ENCODE data around the gene GSDME. TPM values are rescaled to one million over a fixed set of nuclear protein-coding genes. Genes with fewer than 3 reads are reported as not detected.

Gene GSDME
- total RNA-seq, 2 donors from 2014 or later: 0.50 to 1.6 TPM

- no peak for ATAC-seq (replicated peaks)
- H3K36me3 Mint-ChIP-seq (ENCODE audit: low read depth): no peaks in the 10 kb centered on the region
- peaks cover 58% of the 10 kb centered on the region for H3K27me3 Mint-ChIP-seq
- no peak overlapping the region for H3K4me3 Mint-ChIP-seq
- H3K9me3 Mint-ChIP-seq: no peaks in the 10 kb centered on the region
- H3K4me1 Mint-ChIP-seq: no peaks in the 10 kb centered on the region
- H3K27ac Mint-ChIP-seq: no peak overlapping the region
These were observed 5.5 kb upstream of the GSDME start for GRCh38 chr7:24762771-24763170.

GRCh38 chr7:24760968-24761367, 3.7 kb upstream of the GSDME start:
- Mint-ChIP-seq H3K4me1 (peaks cover 8% of the 10 kb centered on the region), H3K36me3 (ENCODE audit: low read depth) (no peaks in the 10 kb centered on the region), H3K27ac (no peak overlapping the region), H3K27me3 (peaks cover 55% of the 10 kb centered on the region), H3K9me3 (no peaks in the 10 kb centered on the region), H3K4me3 (no peak overlapping the region)
- ATAC-seq (replicated peaks): no peak

- Mint-ChIP-seq H3K9me3 (peaks cover 5% of the 10 kb centered on the region), H3K4me1 (peaks cover 22% of the 10 kb centered on the region), H3K27me3 (peaks cover 57% of the 10 kb centered on the region), H3K27ac (peak overlapping the region; percentile 76), H3K36me3 (ENCODE audit: low read depth) (no peaks in the 10 kb centered on the region), H3K4me3 (peak overlapping the region; percentile 76)
- peak; percentile 11 for ATAC-seq (replicated peaks)
These were observed 515 bp downstream of the GSDME start for GRCh38 chr7:24756545-24757352.

- ATAC-seq (replicated peaks): peak; percentile 84
- H3K27ac Mint-ChIP-seq: peak overlapping the region; percentile 76
- H3K36me3 Mint-ChIP-seq (ENCODE audit: low read depth): no peaks in the 10 kb centered on the region
These were observed 1.5 kb downstream of the GSDME start for GRCh38 chr7:24755541-24756407.

GRCh38 chr7:24754906-24755506, 2.3 kb downstream of the GSDME start:
- no peak for ATAC-seq (replicated peaks)
- Mint-ChIP-seq H3K4me3 (peak overlapping the region; percentile 76), H3K27ac (peak overlapping the region; percentile 76), H3K36me3 (ENCODE audit: low read depth) (no peaks in the 10 kb centered on the region), H3K4me1 (peaks cover 22% of the 10 kb centered on the region), H3K9me3 (peaks cover 5% of the 10 kb centered on the region), H3K27me3 (peaks cover 41% of the 10 kb centered on the region)

More at GRCh38 chr7:24755541-24756407, 1.5 kb downstream of the GSDME start:
- H3K27me3 Mint-ChIP-seq: peaks cover 48% of the 10 kb centered on the region
- peaks cover 22% of the 10 kb centered on the region for H3K4me1 Mint-ChIP-seq
- H3K4me3 Mint-ChIP-seq: peak overlapping the region; percentile 76
- H3K9me3 Mint-ChIP-seq: peaks cover 5% of the 10 kb centered on the region

- H3K36me3 Mint-ChIP-seq (ENCODE audit: low read depth): no peaks in the 10 kb centered on the region
- no peak for ATAC-seq (replicated peaks)
- peaks cover 22% of the 10 kb centered on the region for H3K4me1 Mint-ChIP-seq
- peaks cover 27% of the 10 kb centered on the region for H3K27me3 Mint-ChIP-seq
- H3K4me3 Mint-ChIP-seq: no peak overlapping the region
- no peak overlapping the region for H3K27ac Mint-ChIP-seq
- H3K9me3 Mint-ChIP-seq: peaks cover 5% of the 10 kb centered on the region
These were observed 5.0 kb downstream of the GSDME start for GRCh38 chr7:24752073-24752800.

GRCh38 chr7:24751484-24751883, 5.8 kb downstream of the GSDME start:
- H3K27me3 Mint-ChIP-seq: peaks cover 27% of the 10 kb centered on the region
- no peaks in the 10 kb centered on the region for H3K36me3 Mint-ChIP-seq (ENCODE audit: low read depth)
- peaks cover 5% of the 10 kb centered on the region for H3K9me3 Mint-ChIP-seq
- no peak overlapping the region for H3K27ac Mint-ChIP-seq
- H3K4me3 Mint-ChIP-seq: no peak overlapping the region
- H3K4me1 Mint-ChIP-seq: peaks cover 19% of the 10 kb centered on the region
- ATAC-seq (replicated peaks): no peak

GRCh38 chr7:24750441-24751055, 6.7 kb downstream of the GSDME start:
- Mint-ChIP-seq H3K9me3 (peaks cover 5% of the 10 kb centered on the region), H3K27me3 (peaks cover 26% of the 10 kb centered on the region), H3K36me3 (ENCODE audit: low read depth) (no peaks in the 10 kb centered on the region), H3K4me3 (no peak overlapping the region), H3K4me1 (peaks cover 9% of the 10 kb centered on the region), H3K27ac (no peak overlapping the region)
- no peak for ATAC-seq (replicated peaks)

GRCh38 chr7:24748521-24748920, 8.7 kb downstream of the GSDME start:
- ATAC-seq (replicated peaks): no peak
- Mint-ChIP-seq H3K9me3 (no peaks in the 10 kb centered on the region), H3K27me3 (peaks cover 22% of the 10 kb centered on the region), H3K36me3 (ENCODE audit: low read depth) (no peaks in the 10 kb centered on the region), H3K27ac (no peak overlapping the region), H3K4me3 (no peak overlapping the region), H3K4me1 (no peaks in the 10 kb centered on the region)

GRCh38 chr7:24745355-24745754, 11.9 kb downstream of the GSDME start:
- Mint-ChIP-seq H3K36me3 (ENCODE audit: low read depth) (no peaks in the 10 kb centered on the region), H3K27ac (no peak overlapping the region), H3K4me3 (no peak overlapping the region), H3K4me1 (no peaks in the 10 kb centered on the region), H3K9me3 (no peaks in the 10 kb centered on the region), H3K27me3 (peaks cover 14% of the 10 kb centered on the region)
- ATAC-seq (replicated peaks): no peak

- no peaks in the 10 kb centered on the region for H3K4me1 Mint-ChIP-seq
- peaks cover 10% of the 10 kb centered on the region for H3K27me3 Mint-ChIP-seq
- H3K27ac Mint-ChIP-seq: no peak overlapping the region
- no peaks in the 10 kb centered on the region for H3K9me3 Mint-ChIP-seq
- H3K4me3 Mint-ChIP-seq: no peak overlapping the region
- ATAC-seq (replicated peaks): no peak
- H3K36me3 Mint-ChIP-seq (ENCODE audit: low read depth): no peaks in the 10 kb centered on the region
These were observed 13.8 kb downstream of the GSDME start for GRCh38 chr7:24743471-24743870.

- no peak overlapping the region for H3K4me3 Mint-ChIP-seq
- no peak for ATAC-seq (replicated peaks)
- no peaks in the 10 kb centered on the region for H3K4me1 Mint-ChIP-seq
- peaks cover 10% of the 10 kb centered on the region for H3K27me3 Mint-ChIP-seq
- H3K9me3 Mint-ChIP-seq: no peaks in the 10 kb centered on the region
- no peak overlapping the region for H3K27ac Mint-ChIP-seq
- no peaks in the 10 kb centered on the region for H3K36me3 Mint-ChIP-seq (ENCODE audit: low read depth)
These were observed 14.6 kb downstream of the GSDME start for GRCh38 chr7:24742506-24743162.

GRCh38 chr7:24741679-24742505, 15.4 kb downstream of the GSDME start:
- no peaks in the 10 kb centered on the region for H3K36me3 Mint-ChIP-seq (ENCODE audit: low read depth)
- H3K27me3 Mint-ChIP-seq: peaks cover 9% of the 10 kb centered on the region
- no peaks in the 10 kb centered on the region for H3K9me3 Mint-ChIP-seq
- H3K4me1 Mint-ChIP-seq: no peaks in the 10 kb centered on the region
- no peak overlapping the region for H3K27ac Mint-ChIP-seq
- H3K4me3 Mint-ChIP-seq: no peak overlapping the region
- ATAC-seq (replicated peaks): no peak

Measured in activated T-helper 17 cell treated with anti-CD3 and anti-CD28 coated beads, Interleukin-2, amount 50 U/mL, for 72 hours (primary cell).